GM19438 (cell line): ENCODE results near the gene SIK3.

ENCODE experiments used
- ATAC-seq: cut with Tn5 transposase; IDR thresholded peaks from one replicate; pipeline ENCODE4 v1.9.1; 2021; ENCODE audit warnings: low read depth; ENCODE audit not compliant: unreplicated experiment

Gene SIK3

DNA sequence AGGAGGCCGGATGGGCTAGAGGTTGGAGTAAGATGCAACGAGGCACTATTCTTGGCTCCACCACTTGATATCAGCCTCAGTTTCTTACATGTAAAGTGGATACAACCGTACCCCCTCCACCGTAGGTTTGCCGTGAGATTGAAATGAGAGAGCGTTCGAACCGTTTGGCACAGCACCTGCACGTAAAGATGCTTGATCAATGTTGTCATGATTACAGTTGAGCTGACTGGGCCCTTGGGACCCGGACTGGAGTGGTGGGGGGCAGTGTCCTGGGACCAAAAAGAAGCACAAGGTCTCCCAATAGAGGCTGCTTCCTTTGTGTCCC, 264.8 kb downstream of the SIK3 start:
- no peak for ATAC-seq

DNA sequence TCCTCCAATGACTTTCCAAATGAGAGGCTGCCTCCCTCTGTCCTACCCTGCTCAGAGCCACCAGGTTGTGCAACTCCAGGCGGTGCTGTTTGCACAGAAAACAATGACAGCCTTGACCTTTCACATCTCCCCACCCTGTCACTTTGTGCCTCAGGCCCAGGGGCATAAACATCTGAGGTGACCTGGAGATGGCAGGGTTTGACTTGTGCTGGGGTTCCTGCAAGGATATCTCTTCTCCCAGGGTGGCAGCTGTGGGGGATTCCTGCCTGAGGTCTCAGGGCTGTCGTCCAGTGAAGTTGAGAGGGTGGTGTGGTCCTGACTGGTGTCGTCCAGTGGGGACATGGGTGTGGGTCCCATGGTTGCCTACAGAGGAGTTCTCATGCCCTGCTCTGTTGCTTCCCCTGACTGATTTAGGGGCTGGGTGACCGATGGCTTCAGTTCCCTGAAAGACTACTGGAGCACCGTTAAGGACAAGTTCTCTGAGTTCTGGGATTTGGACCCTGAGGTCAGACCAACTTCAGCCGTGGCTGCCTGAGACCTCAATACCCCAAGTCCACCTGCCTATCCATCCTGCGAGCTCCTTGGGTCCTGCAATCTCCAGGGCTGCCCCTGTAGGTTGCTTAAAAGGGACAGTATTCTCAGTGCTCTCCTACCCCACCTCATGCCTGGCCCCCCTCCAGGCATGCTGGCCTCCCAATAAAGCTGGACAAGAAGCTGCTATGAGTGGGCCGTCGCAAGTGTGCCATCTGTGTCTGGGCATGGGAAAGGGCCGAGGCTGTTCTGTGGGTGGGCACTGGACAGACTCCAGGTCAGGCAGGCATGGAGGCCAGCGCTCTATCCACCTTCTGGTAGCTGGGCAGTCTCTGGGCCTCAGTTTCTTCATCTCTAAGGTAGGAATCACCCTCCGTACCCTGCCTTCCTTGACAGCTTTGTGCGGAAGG, 265.6 kb downstream of the SIK3 start:
- no peak for ATAC-seq

DNA sequence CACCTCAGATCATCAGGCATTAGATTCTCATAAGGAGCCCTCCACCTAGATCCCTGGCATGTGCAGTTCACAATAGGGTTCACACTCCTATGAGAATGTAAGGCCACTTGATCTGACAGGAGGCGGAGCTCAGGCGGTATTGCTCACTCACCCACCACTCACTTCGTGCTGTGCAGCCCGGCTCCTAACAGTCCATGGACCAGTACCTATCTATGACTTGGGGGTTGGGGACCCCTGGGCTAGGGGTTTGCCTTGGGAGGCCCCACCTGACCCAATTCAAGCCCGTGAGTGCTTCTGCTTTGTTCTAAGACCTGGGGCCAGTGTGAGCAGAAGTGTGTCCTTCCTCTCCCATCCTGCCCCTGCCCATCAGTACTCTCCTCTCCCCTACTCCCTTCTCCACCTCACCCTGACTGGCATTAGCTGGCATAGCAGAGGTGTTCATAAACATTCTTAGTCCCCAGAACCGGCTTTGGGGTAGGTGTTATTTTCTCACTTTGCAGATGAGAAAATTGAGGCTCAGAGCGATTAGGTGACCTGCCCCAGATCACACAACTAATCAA, 266.4 kb downstream of the SIK3 start:
- ATAC-seq = no peak

DNA sequence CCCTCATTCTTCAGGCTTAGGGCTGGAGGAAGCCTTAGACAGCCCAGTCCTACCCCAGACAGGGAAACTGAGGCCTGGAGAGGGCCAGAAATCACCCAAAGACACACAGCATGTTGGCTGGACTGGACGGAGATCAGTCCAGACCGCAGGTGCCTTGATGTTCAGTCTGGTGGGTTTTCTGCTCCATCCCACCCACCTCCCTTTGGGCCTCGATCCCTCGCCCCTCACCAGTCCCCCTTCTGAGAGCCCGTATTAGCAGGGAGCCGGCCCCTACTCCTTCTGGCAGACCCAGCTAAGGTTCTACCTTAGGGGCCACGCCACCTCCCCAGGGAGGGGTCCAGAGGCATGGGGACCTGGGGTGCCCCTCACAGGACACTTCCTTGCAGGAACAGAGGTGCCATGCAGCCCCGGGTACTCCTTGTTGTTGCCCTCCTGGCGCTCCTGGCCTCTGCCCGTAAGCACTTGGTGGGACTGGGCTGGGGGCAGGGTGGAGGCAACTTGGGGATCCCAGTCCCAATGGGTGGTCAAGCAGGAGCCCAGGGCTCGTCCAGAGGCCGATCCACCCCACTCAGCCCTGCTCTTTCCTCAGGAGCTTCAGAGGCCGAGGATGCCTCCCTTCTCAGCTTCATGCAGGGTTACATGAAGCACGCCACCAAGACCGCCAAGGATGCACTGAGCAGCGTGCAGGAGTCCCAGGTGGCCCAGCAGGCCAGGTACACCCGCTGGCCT, 267.9 kb downstream of the SIK3 start:
- ATAC-seq = no peak

- ATAC-seq = no peak
These were observed 268.6 kb downstream of the SIK3 start, which contains the start of gene APOC3 for GRCh38 chr11:116829525-116830183. Gene APOC3, plus strand, starts transcription at chr11:116829907. Its CDS starts 676 bp downstream, at chr11:116830583.

DNA sequence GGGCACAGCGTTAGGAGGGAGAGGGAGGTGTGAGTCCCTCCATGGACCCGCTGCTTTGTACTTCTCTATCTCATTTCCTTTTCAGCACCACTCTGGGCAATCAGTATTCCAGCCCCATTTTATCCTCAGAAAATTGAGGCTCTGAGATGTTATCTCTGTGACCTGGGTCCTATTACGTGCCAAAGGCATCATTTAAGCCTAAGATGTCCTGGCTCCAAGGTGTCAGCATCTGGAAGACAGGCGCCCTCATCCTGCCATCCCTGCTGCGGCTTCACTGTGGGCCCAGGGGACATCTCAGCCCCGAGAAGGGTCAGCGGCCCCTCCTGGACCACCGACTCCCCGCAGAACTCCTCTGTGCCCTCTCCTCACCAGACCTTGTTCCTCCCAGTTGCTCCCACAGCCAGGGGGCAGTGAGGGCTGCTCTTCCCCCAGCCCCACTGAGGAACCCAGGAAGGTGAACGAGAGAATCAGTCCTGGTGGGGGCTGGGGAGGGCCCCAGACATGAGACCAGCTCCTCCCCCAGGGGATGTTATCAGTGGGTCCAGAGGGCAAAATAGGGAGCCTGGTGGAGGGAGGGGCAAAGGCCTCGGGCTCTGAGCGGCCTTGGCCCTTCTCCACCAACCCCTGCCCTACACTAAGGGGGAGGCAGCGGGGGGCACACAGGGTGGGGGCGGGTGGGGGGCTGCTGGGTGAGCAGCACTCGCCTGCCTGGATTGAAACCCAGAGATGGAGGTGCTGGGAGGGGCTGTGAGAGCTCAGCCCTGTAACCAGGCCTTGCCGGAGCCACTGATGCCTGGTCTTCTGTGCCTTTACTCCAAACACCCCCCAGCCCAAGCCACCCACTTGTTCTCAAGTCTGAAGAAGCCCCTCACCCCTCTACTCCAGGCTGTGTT, 269.4 kb downstream of the SIK3 start:
- ATAC-seq = no peak

GRCh38 chr11:116827461-116827860, 270.8 kb downstream of the SIK3 start:
- ATAC-seq = no peak

- ATAC-seq = no peak
These were observed 271.3 kb downstream of the SIK3 start for GRCh38 chr11:116826751-116827431.

DNA sequence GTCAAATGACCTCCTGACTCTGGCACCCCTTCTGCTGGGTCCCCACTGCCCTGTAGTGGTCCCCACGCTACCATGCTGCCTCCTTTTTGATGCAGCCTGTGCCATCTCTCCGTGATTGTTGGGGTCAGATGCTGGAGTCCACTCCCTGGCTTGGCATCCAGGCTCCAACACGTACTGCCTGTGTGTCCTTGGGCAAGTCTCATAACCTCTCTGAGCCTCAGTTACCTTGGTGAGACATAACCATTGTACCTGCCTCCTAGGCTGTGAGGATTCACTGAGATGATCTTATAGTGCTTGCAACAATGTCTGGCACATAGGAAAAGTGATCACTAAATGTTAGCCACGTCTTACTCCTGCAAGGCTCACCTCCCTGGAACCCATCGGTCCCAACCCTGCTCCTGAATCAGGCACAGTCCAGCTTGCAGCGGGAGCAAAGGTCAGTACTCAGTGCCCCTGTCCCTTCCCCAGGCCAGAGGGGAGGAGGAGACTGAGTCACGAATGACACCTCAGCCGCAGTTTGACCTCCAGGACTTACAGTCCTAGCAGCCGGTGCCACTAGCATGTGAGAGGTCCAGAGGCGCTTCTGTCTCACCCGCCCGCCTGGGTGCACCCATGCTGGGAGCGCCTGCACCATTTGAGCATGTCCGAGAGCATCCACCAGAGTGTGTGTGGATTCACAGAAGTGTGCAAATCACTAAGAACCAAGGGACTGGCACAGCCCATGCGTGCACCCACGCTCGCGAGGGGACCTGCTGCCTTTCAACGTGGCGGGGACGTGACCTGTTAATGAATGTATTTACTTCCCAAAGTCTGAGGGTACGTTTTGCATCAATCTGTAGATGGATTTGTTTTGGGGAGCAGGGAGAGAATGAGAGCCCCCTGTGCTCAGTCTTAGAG, 272.1 kb downstream of the SIK3 start:
- no peak for ATAC-seq

DNA sequence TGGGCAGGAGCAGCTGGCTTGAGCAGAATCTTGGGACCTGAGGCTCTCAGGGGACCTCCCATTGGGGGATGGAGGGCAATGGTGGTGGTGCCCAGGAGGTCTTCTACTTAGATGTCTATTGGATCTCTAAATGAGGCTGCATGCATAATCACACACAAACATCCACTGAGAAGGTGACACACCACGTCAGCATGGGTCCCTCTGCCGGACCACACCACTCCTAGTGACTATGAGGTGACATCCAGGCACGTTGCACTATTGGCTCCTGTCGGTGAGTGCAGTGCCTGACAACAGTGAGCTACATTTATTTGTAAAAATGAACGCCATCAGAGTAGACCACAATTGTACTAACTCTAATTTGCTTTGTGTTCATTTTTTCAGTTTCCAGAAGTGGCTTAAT, 272.8 kb downstream of the SIK3 start:
- no peak for ATAC-seq

DNA sequence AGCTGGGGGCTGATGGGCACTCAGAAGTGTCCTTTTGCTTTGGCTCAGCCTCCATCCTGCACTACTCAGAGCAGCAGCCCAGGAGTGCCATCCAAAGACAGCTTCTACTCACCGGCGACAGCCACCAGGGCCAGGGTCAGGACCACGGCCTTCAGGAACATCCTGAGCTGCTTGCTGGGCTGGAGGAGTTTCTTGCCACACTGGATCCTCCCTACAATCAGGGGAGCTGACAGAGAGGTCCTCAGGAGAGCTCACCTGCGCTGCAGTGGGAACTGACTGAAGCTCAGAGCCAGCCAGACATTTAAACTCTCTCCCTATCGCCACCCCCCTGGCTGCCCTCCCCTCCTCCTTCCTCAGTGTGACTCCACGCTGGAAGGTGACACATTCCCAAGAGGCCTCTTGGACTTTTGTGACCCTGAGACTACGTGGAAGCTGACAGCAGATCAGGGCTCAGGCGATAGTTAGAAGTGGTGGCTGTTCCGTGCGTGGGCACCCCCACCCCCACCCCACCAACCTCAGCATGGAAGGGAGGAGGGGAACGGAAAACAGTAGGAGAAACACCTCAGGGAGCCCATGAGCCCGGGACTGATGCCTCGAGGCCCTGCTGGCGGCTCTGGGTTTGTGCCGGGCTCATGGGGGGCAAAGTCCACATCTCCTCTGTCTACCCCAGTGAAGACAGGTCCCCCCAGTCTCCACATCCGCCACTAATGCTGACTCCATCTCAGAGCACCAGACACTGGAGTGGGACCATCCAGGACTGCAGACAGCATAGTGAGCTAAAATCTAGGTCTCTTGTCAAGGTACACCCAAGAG, 275.0 kb downstream of the SIK3 start, which contains the start of gene APOA4:
TSS of gene APOA4 (minus strand) at position 274 of the 813 bp plus-strand sequence. CDS start at position 161, 113 bp downstream.
- ATAC-seq = no peak

DNA sequence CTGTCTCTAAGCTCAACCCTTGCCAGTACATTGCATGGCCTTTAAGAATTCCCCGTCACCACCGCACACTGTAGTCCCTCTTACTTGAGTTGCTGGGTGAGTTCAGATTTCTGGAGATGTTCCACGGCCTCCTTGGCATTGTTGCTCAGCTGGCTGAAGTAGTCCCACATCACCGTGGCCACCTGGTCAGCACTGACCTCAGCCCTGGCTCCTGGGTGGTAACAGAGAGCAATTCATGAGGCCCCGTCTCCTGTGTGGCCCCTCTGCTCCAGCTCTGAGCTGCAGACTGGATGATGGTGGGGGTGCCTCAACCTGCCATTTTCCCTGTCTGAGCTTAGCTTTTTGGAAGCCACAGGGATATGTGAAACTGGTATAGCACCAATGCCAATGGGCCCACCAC, 275.7 kb downstream of the SIK3 start:
- no peak for ATAC-seq

DNA sequence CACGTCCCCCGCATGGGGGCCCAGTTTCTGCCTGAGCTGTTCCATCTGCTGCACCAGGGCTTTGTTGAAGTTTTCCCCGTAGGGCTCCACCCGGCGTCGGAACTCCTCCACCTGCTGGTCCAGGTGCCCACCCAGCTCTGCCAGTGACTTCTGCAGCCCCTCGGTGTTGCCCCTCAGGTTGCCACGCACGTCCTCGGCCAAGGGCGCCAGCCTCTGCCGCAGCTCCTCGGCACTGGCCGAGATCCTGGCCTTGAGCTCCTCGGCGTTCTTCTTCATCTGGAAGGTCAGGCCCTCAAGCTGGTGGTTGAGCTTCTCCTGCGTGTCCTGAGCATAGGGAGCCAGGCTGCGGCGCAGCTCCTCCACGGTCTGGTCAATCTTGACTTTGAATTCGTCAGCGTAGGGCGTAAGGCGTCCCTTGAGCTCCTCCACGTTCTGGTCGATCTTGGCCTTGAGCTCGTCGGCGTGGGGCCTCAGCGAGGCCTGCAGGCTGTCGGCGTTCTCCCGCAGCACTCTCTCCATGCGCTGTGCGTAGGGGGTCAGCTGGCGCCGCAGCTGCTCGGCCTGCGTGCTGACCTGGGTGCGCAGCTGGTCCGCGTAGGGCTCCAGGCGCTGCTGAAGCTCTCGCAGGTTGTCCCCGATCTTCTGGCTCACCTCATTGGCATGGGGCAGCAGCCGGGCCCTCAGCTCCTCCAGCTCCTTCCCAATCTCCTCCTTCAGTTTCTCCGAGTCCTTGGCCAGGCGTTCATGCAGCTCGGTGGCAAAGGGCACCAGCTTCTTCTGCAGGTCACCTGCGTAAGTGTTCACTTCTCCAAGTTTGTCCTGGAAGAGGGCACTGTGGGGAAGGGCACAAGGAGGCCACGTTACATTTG, 276.9 kb downstream of the SIK3 start:
- ATAC-seq = no peak

- ATAC-seq = no peak
These were observed 279.2 kb downstream of the SIK3 start for GRCh38 chr11:116819049-116819448.

DNA sequence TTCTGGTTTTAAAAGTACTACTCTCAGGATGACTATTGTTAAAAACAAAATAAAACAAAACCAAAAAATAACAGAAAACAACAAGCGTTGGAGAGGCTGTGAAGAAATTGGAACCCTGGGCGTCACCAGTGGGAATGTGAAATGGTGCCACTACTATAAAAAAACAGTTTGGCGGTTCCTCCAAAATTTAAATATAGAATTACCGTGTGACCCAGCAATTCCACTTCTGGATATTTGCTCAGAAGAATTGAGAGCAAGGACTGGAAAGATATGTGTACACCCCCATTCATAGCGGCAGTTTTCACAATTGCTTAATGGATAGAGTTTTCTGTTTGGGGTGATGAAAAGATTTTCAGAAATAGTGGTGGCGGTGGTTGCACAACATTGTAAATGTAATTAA, 283.7 kb downstream of the SIK3 start:
- no peak for ATAC-seq

DNA sequence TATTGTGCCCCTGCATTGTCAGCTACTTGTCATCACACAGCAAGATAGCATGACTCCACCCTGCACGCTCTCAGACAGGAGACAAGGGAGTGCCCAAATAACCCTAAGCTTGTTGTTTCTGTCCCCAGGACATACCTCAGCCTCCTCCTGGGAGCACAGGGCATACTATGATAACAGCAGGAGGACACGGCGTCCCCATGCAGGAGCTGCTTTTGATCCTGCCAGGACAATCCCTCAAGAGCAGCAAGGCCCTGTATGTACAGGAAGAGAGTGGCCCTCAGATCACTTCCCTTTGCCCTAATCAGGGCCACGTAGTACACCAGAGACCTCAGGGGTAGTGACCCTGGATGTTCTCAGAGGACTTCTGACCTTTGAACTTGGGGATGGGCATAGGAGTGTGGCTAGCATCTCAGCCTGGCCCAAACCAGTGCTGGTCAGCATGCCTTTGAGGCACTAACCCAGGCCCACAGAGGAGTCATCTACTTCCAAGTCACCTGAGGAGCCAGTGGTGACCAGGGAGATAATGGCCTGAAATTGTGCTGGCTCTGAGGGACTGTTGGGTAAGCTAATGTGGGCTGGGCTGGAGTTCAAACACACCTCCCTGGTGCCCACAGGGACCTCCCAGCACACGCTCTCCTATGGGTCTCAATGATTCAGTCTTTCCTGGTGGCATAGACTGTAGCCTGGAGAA, 284.3 kb downstream of the SIK3 start:
- ATAC-seq = no peak
